GM12878 (cell line): ENCODE data around the gene HSPA12B. TPM values are rescaled to one million over a fixed set of nuclear protein-coding genes. Genes with fewer than 3 reads are reported as not detected.

ENCODE experiments used
- ATAC-seq: fragments of 200-7000 bp; cut with Tn5 transposase; 3 replicates; pipeline ENCODE4 v1.9.1; 2020; ENCODE audit warnings: mild to moderate bottlenecking, moderate library complexity
- BruUV-seq: library from RNA; stranded (reverse); fragments of 400-500 nt; replicated peaks from 2 replicates; lab custom pipeline; 2021; lab: Mats Ljungman, UMichigan
- CTCF ChIA-PET: fragments of 300-600 bp; sonication (Branson Sonifier 250); formaldehyde crosslinking; extraction: SDS; loops from one replicate; lab custom pipeline; 2021; ENCODE audit warnings: inconsistent platforms; lab: Yijun Ruan, JAX
- POLR2A ChIA-PET: fragments of 350-600 bp; formaldehyde crosslinking; extraction: SDS; loops from one replicate; lab custom pipeline; 2021; ENCODE audit warnings: inconsistent platforms; lab: Charles Lee
- RAD21 ChIA-PET: fragments of 300-600 bp; sonication (Branson Sonifier 250); formaldehyde crosslinking; loops from one replicate; lab custom pipeline; 2023; ENCODE audit warnings: antibody characterized with exemption; ENCODE audit not compliant: unreplicated experiment; lab: Charles Lee
- SMC1A ChIA-PET: fragments of 300-600 bp; sonication (Branson Sonifier 250); formaldehyde crosslinking; loops from one replicate; lab custom pipeline; 2023; ENCODE audit not compliant: unreplicated experiment, uncharacterized antibody; lab: Charles Lee
- DNase-seq: peaks from one replicate; pipeline ENCODE4 v3.0.0-alpha.2; 2011; ENCODE audit warnings: low read depth, low spot score
- FAIRE-seq: peaks from 3 replicates; lab custom pipeline; 2011; peaks lifted over from hg19 to GRCh38; lab: Jason Lieb, UNC
- H2AFZ ChIP-seq: 2 replicates; pipeline ENCODE4 v1.6.0; 2011; ENCODE audit warnings: low read depth, low read length, control low read depth; ENCODE audit not compliant: control insufficient read depth
- H3K27ac ChIP-seq: 2 replicates; pipeline ENCODE4 v1.5.1; 2011; ENCODE audit warnings: control low read depth; ENCODE audit not compliant: control insufficient read depth, insufficient read depth
- H3K27me3 ChIP-seq, 2 experiments: replicated peaks in 1 of 2; 2 replicates each; pipeline versions ENCODE4 v1.6.0 to v1.6.1; 2011; ENCODE audit warnings: low read length in 1 of 2; ENCODE audit not compliant: control insufficient read depth in 2 of 2, insufficient read depth in 2 of 2
- H3K36me3 ChIP-seq, 2 experiments: 2 replicates each; pipeline ENCODE4 v1.5.1; 2011; ENCODE audit warnings: low read length in 1 of 2; ENCODE audit not compliant: control insufficient read depth in 2 of 2, insufficient read depth in 2 of 2
- H3K4me1 ChIP-seq: 2 replicates; pipeline ENCODE4 v1.6.1; 2011; ENCODE audit warnings: mild to moderate bottlenecking, low read length, moderate library complexity, mixed read lengths; ENCODE audit not compliant: control insufficient read depth, insufficient read depth
- H3K4me2 ChIP-seq: 2 replicates; pipeline ENCODE4 v1.6.0; 2011; ENCODE audit warnings: control low read depth; ENCODE audit not compliant: control insufficient read depth, insufficient read depth
- H3K4me3 ChIP-seq: fragments of 200-600 bp; sonication (generic); 2 replicates; pipeline ENCODE4 v1.5.1; 2016
- H3K79me2 ChIP-seq: 2 replicates; pipeline ENCODE4 v1.6.0; 2011; ENCODE audit warnings: low read length; ENCODE audit not compliant: control insufficient read depth, insufficient read depth
- H3K9ac ChIP-seq: 2 replicates; pipeline ENCODE4 v1.8.0; 2011; ENCODE audit warnings: low read length, control low read depth, mixed read lengths; ENCODE audit not compliant: control insufficient read depth, insufficient read depth
- H3K9me3 ChIP-seq: replicated peaks from 3 replicates; pipeline ENCODE4 v1.5.1; 2011; ENCODE audit warnings: mild to moderate bottlenecking, low read length; ENCODE audit not compliant: control insufficient read depth, insufficient read depth
- H4K20me1 ChIP-seq: 2 replicates; pipeline ENCODE4 v1.6.0; 2011; ENCODE audit not compliant: control insufficient read depth, insufficient read depth
- ATF7 ChIP-seq: fragments of 450-650 bp; IDR thresholded peaks from 2 replicates; pipeline ENCODE4 v1.6.1; 2016; ENCODE audit warnings: low read depth, mild to moderate bottlenecking
- BACH1 ChIP-seq: fragments of 450-650 bp; IDR thresholded peaks from 2 replicates; pipeline ENCODE4 v1.6.1; 2017; ENCODE audit warnings: mild to moderate bottlenecking, borderline replicate concordance
- CBX3 ChIP-seq: fragments of 200-600 bp; sonication (generic); IDR thresholded peaks from 2 replicates; pipeline ENCODE4 v1.6.1; 2016; ENCODE audit warnings: low read depth, borderline replicate concordance
- CTCF ChIP-seq, 3 experiments: IDR thresholded peaks in 2 of 3; conservative IDR thresholded peaks in 1 of 3; 2 replicates each; pipeline ENCODE4 v1.5.1; 2011; ENCODE audit warnings: low read depth in 3 of 3, low read length in 3 of 3, mild to moderate bottlenecking in 3 of 3, control low read depth in 2 of 3, moderate library complexity in 2 of 3, inconsistent platforms in 1 of 3, mixed read lengths in 1 of 3; ENCODE audit not compliant: control insufficient read depth in 2 of 3, insufficient read depth in 1 of 3; ENCODE audit errors: extremely low read depth in 1 of 3
- EGR1 ChIP-seq, 2 experiments: IDR thresholded peaks; 1 replicate in 1 of 2; 2 replicates in 1 of 2; pipeline ENCODE4 v1.6.1; 2011 to 2012; ENCODE audit warnings: low read depth in 2 of 2, low read length in 2 of 2, borderline replicate concordance in 1 of 2, mild to moderate bottlenecking in 1 of 2, moderate library complexity in 1 of 2
- GATAD2B ChIP-seq: fragments of 450-650 bp; conservative IDR thresholded peaks from 2 replicates; pipeline ENCODE4 v1.6.1; 2017; ENCODE audit warnings: low read depth, mild to moderate bottlenecking, moderate library complexity
- HDGF ChIP-seq: fragments of 450-650 bp; IDR thresholded peaks from 2 replicates; pipeline ENCODE4 v1.6.1; 2016; ENCODE audit warnings: antibody characterized with exemption
- MYB ChIP-seq: fragments of 150-350 bp; IDR thresholded peaks from 2 replicates; pipeline ENCODE4 v1.6.1; 2014; ENCODE audit warnings: mild to moderate bottlenecking, low read depth, low read length, borderline replicate concordance
- NBN ChIP-seq: fragments of 450-650 bp; IDR thresholded peaks from 2 replicates; pipeline ENCODE4 v1.6.1; 2016
- NFIC ChIP-seq: IDR thresholded peaks from 2 replicates; pipeline ENCODE4 v1.6.1; 2012; ENCODE audit warnings: low read depth, mild to moderate bottlenecking, inconsistent platforms, low read length, moderate library complexity
- RBBP5 ChIP-seq: fragments of 200-600 bp; sonication (generic); conservative IDR thresholded peaks from 2 replicates; pipeline ENCODE4 v1.6.1; 2016
- SIN3A ChIP-seq: IDR thresholded peaks from 2 replicates; pipeline ENCODE4 v1.6.1; 2012; ENCODE audit warnings: low read depth, low read length, improper control_type of control experiment
- STAT1 ChIP-seq: fragments of 450-650 bp; conservative IDR thresholded peaks from 2 replicates; pipeline ENCODE4 v1.6.1; 2014; ENCODE audit warnings: antibody characterized with exemption, mild to moderate bottlenecking
- TCF12 ChIP-seq: IDR thresholded peaks from 2 replicates; pipeline ENCODE4 v1.6.1; 2011; ENCODE audit warnings: low read depth, mild to moderate bottlenecking, low read length
- ZBTB33 ChIP-seq: fragments of 450-650 bp; IDR thresholded peaks from 2 replicates; pipeline ENCODE4 v1.6.1; 2017; ENCODE audit warnings: mild to moderate bottlenecking
- ZBTB4 ChIP-seq: fragments of 450-650 bp; formaldehyde crosslinking; IDR thresholded peaks from 2 replicates; pipeline ENCODE4 v1.4.0; 2022; ENCODE audit warnings: mild to moderate bottlenecking, moderate library complexity
- ZNF217 ChIP-seq: fragments of 450-650 bp; IDR thresholded peaks from 2 replicates; pipeline ENCODE4 v1.6.1; 2017; ENCODE audit warnings: antibody characterized with exemption, mild to moderate bottlenecking
- ZNF274 ChIP-seq: IDR thresholded peaks from one replicate; pipeline ENCODE4 v1.8.0; 2011; ENCODE audit not compliant: insufficient read length, insufficient read depth
- WGBS: methylation state at CpG from one replicate; pipeline ENCODE4 v1.1.6; 2016; ENCODE audit warnings: low lambda C conversion rate; ENCODE audit not compliant: insufficient replicate concordance, insufficient coverage; ENCODE audit errors: missing lambda C conversion rate; 5-methylcytosine and 5-hydroxymethylcytosine counted together
- in situ Hi-C: fragments of 300-500 bp; cut with MboI; formaldehyde crosslinking; loops from 9 replicates; pipeline ENCODE4 v1.14.3; 2018; ENCODE audit warnings: mixed read lengths
- intact Hi-C: fragments of 100-400 bp; cut with micrococcal nuclease; formaldehyde crosslinking; loops from one replicate; pipeline ENCODE4 v1.14.2; 2022; ENCODE audit not compliant: unreplicated experiment
- polyA plus RNA-seq, 11 experiments: library from polyadenylated mRNA; depleted of rRNA in 4 of 11; unstranded in 6 of 11; stranded (reverse) in 5 of 11; fragments of >200 nt; fragmentation: Nextera tagmentation in 4 of 11; fragmentation: Illumina TruSeq in 1 of 11; extraction: Ambion mirVana in 4 of 11; extraction: Trizol in 1 of 11; gene quantifications; 1 replicate in 1 of 11; 2 replicates in 10 of 11; pipeline versions ENCODE4 v1.2.1 to v1.2.3, GENCODE V29; 2011 to 2016; ENCODE audit warnings: inconsistent platforms in 2 of 11, missing spikeins in 2 of 11, low read depth in 1 of 11
- total RNA-seq, 4 experiments: library from RNA; depleted of rRNA in 3 of 4; stranded (reverse); fragments of >200 nt in 3 of 4; fragmentation: Illumina TruSeq in 1 of 4; extraction: Trizol in 1 of 4; gene quantifications; 2 replicates each; pipeline versions ENCODE4 v1.2.1 to v1.2.3, GENCODE V29; 2013 to 2021

HSPA12B gene
- total and polyA plus RNA-seq, 10 of the 15 experiments (the other 5 are each of a cell fraction or from before 2014, with no cell fraction given): 0.08 TPM; not detected in 9

GRCh38 chr20:3692706-3693294 is 39.7 kb upstream of the HSPA12B start:
- no peaks in the 10 kb centered on the region for H3K79me2 ChIP-seq
- H3K4me2 ChIP-seq: no peak overlapping the region
- no peak overlapping the region for H3K9ac ChIP-seq
- no peak for DNase-seq
- no peak overlapping the region for H3K27ac ChIP-seq
- in situ Hi-C loops: no loop called here
- ChIA-PET SMC1A (no interaction called here), CTCF (interaction anchor here (1.1 kb wide), 1 partner anchor 17 kb away, joined by 3 read pairs; no protein-coding TSS in a partner anchor), POLR2A (no interaction called here), RAD21 (no interaction called here)
- intact Hi-C loops: no loop called here
- 52% methylated on average over 23 of the region's 23 CpGs for WGBS
- no peaks in the 10 kb centered on the region for H4K20me1 ChIP-seq
- no peaks in the 10 kb centered on the region for H3K36me3 ChIP-seq
- no peaks in the 10 kb centered on the region for H3K4me1 ChIP-seq
- ATAC-seq: no peak
- no peak overlapping the region for H3K4me3 ChIP-seq
- BruUV-seq: no TSS peak
- no peak overlapping the region for H2AFZ ChIP-seq
- no peaks in the 10 kb centered on the region; a peak in 1 of 4 replicates for H3K27me3 ChIP-seq
- peaks cover 1% of the 10 kb centered on the region; the same call in 1 of the 3 replicates for H3K9me3 ChIP-seq
- FAIRE-seq: no peak
- TF ChIP-seq ZNF217: no peak
- TF ChIP-seq SIN3A: no peak
- TF ChIP-seq NFIC: no peak
- no peak for TF ChIP-seq TCF12
- no peak for TF ChIP-seq MYB
- no peak for TF ChIP-seq BACH1
- TF ChIP-seq ZBTB4 (CRISPR knock-in tag): no peak
- no peak for TF ChIP-seq NBN
- TF ChIP-seq CBX3: no peak
- no peak for TF ChIP-seq RBBP5
- TF ChIP-seq HDGF: no peak
- TF ChIP-seq ZBTB33: no peak
- TF ChIP-seq CTCF (IDR thresholded peaks at IDR 0.05 in 2 of 3, conservative IDR thresholded peaks at IDR 0.05 in 1 of 3; ENCODE audit: control insufficient read depth in 2 of 3, extremely low read depth in 1 of 3, insufficient read depth in 1 of 3, low read depth in 3 of 3, low read length in 3 of 3): no peak
- TF ChIP-seq EGR1 (IDR thresholded peaks at IDR 0.05; ENCODE audit: borderline replicate concordance in 1 of 2, low read depth in 2 of 2, low read length in 2 of 2): no peak
- TF ChIP-seq STAT1: no peak
- no peak for TF ChIP-seq ZNF274
- no peak for TF ChIP-seq GATAD2B
- TF ChIP-seq ATF7: no peak
